PFSK-1 (cell line): ENCODE results near the gene CD72.

Experiments
- POLR2AphosphoS5 ChIP-seq: IDR thresholded peaks from 2 replicates; pipeline ENCODE4 v1.6.1; 2012; ENCODE audit warnings: low read depth, mild to moderate bottlenecking, control low read depth, low read length, moderate library complexity
- SIN3A ChIP-seq: IDR thresholded peaks from 2 replicates; pipeline ENCODE4 v1.6.1; 2012; ENCODE audit warnings: mild to moderate bottlenecking, low read length, moderate library complexity, borderline replicate concordance; ENCODE audit not compliant: insufficient read depth
- TAF1 ChIP-seq: IDR thresholded peaks from 2 replicates; pipeline ENCODE4 v1.6.1; 2012; ENCODE audit warnings: low read length, control low read depth, borderline replicate concordance; ENCODE audit not compliant: insufficient read depth
- TF ChIP-seq, protein P1 (sequence below), 2 experiments: IDR thresholded peaks; 2 replicates each; pipeline versions ENCODE4 v1.6.1 to v1.8.0; 2011 to 2012; ENCODE audit warnings: low read depth in 2 of 2, low read length in 2 of 2, control low read depth in 1 of 2, inconsistent platforms in 1 of 2, mild to moderate bottlenecking in 1 of 2, moderate library complexity in 1 of 2; ENCODE audit not compliant: insufficient read depth in 1 of 2

DNA sequence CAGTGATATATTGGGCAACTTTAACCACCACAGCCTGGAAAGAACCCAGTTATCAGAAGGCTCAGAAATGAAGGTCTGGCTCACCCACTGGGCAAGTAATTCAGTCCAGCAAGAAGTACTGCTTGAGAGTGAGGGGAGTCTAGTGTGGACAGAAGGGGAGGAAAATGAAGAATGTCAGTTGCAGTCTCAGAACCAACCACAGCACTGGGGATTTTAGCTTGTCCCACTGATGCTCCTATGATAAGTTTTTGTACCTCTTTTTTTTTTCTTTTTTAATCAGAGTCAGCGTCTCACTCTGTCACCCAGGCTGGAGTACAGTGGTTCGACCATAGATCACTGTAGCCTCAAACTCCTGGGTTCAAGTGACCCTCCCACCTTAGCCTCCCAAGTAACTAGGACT is 9.4 kb upstream of the CD72 start:
- TF ChIP-seq, protein P1, sequence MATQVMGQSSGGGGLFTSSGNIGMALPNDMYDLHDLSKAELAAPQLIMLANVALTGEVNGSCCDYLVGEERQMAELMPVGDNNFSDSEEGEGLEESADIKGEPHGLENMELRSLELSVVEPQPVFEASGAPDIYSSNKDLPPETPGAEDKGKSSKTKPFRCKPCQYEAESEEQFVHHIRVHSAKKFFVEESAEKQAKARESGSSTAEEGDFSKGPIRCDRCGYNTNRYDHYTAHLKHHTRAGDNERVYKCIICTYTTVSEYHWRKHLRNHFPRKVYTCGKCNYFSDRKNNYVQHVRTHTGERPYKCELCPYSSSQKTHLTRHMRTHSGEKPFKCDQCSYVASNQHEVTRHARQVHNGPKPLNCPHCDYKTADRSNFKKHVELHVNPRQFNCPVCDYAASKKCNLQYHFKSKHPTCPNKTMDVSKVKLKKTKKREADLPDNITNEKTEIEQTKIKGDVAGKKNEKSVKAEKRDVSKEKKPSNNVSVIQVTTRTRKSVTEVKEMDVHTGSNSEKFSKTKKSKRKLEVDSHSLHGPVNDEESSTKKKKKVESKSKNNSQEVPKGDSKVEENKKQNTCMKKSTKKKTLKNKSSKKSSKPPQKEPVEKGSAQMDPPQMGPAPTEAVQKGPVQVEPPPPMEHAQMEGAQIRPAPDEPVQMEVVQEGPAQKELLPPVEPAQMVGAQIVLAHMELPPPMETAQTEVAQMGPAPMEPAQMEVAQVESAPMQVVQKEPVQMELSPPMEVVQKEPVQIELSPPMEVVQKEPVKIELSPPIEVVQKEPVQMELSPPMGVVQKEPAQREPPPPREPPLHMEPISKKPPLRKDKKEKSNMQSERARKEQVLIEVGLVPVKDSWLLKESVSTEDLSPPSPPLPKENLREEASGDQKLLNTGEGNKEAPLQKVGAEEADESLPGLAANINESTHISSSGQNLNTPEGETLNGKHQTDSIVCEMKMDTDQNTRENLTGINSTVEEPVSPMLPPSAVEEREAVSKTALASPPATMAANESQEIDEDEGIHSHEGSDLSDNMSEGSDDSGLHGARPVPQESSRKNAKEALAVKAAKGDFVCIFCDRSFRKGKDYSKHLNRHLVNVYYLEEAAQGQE (IDR thresholded peaks at IDR 0.05; ENCODE audit: insufficient read depth in 1 of 2, low read depth in 2 of 2, low read length in 2 of 2) = no peak
- no peak for TF ChIP-seq SIN3A
- no peak for TF ChIP-seq POLR2AphosphoS5
- TF ChIP-seq TAF1 = no peak
